GM06990 (cell line): ENCODE measurements around the gene ANKRD16.

Source experiments
- DNase-seq: peaks from one replicate; pipeline ENCODE4 v3.0.0-alpha.2; 2011; ENCODE audit not compliant: insufficient read length; ENCODE audit errors: extremely low read depth
- H3K27me3 ChIP-seq: replicated peaks from 2 replicates; pipeline ENCODE4 v1.6.0; 2011; ENCODE audit warnings: low read length; ENCODE audit not compliant: control insufficient read depth, insufficient read depth
- H3K36me3 ChIP-seq: 2 replicates; pipeline ENCODE4 v1.5.1; 2011; ENCODE audit warnings: low read length; ENCODE audit not compliant: control insufficient read depth, insufficient read depth
- H3K4me3 ChIP-seq: replicated peaks from 2 replicates; pipeline ENCODE4 v1.5.1; 2011; ENCODE audit warnings: low read depth, mild to moderate bottlenecking, control low read depth, low read length
- TF ChIP-seq, protein P1 (sequence below): IDR thresholded peaks from 2 replicates; pipeline ENCODE4 v1.5.1; 2011; ENCODE audit warnings: low read length, control low read depth, mild to moderate bottlenecking, inconsistent platforms; ENCODE audit not compliant: insufficient read depth, poor library complexity, severe bottlenecking

ANKRD16 gene

DNA sequence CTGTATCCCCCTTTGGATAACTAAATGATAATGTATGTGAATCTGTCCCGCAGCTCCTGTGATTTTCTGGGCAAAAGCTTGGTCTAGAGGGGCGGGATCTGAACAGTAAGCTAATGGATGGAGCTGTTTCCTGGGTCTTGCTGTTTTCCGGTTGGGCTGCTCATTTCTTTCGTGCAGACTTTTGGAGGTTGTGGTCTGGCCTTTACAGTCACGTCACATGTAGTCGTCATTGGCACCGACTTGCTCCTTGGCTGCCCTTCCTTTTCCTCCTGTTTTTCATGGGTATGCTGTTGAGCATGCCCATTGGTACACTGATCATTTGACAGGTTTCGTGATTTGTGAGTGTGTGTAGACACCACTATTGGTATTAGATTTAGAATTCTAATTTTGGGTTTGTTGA is 2.3 kb upstream of the ANKRD16 start:
- H3K27me3 ChIP-seq, result no peaks in the 10 kb centered on the region
- no peak overlapping the region for H3K4me3 ChIP-seq
- H3K36me3 ChIP-seq, result peaks cover 6% of the 10 kb centered on the region
- TF ChIP-seq, protein P1, sequence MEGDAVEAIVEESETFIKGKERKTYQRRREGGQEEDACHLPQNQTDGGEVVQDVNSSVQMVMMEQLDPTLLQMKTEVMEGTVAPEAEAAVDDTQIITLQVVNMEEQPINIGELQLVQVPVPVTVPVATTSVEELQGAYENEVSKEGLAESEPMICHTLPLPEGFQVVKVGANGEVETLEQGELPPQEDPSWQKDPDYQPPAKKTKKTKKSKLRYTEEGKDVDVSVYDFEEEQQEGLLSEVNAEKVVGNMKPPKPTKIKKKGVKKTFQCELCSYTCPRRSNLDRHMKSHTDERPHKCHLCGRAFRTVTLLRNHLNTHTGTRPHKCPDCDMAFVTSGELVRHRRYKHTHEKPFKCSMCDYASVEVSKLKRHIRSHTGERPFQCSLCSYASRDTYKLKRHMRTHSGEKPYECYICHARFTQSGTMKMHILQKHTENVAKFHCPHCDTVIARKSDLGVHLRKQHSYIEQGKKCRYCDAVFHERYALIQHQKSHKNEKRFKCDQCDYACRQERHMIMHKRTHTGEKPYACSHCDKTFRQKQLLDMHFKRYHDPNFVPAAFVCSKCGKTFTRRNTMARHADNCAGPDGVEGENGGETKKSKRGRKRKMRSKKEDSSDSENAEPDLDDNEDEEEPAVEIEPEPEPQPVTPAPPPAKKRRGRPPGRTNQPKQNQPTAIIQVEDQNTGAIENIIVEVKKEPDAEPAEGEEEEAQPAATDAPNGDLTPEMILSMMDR, result no peak
- DNase-seq, result no peak

DNA sequence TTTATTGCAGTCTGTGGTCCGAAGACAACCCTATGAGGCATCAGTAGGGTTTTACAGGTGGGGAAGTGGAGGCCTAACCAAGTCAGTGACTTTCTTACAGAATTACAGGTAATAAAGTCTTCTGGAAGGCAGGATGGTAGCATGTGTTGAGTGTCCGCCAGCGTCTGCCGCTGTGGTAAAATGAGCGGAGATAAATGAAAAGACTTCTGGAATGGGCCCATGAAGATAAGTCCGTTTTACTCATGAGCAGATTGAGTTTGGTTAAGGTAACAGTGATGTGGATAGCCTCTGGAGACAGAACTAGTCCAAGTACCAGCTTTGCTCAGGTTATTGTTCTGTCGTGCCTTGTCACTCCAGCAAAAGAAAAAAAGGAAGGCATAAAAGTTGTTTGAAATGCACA is 1.3 kb upstream of the ANKRD16 start:
- Histone ChIP-seq H3K4me3 (peak overlapping the region; percentile 67), H3K27me3 (no peaks in the 10 kb centered on the region), H3K36me3 (peaks cover 6% of the 10 kb centered on the region)
- no peak for DNase-seq
- TF ChIP-seq, protein P1, result no peak

DNA sequence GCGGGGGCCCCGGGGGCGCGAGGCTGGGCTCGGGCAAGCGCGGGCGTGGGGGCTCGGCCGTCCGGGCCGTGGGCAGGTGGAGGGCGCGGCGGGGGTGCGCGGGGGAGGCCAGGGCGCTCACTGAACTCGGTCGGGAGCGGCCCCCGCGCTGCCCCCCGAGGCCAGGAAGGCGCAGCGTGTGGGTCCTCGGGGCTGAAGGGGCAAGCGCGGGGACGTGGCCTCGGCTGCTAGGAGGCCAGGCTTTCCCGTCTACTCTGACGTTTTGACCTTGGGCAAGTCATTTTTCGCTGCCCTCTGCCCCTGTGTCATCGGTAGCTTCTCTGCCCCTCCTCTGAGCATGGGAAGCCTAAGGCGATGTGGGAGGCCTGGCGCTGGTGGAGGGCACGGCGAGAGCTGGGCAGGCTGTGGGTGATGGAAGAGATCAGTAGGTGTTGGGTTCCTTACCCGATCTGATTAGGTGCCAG is 791 bp upstream of the ANKRD16 start:
- TF ChIP-seq, protein P1, result no peak
- Histone ChIP-seq H3K36me3 (peaks cover 6% of the 10 kb centered on the region), H3K27me3 (no peaks in the 10 kb centered on the region), H3K4me3 (peak overlapping the region; percentile 67)
- peak; percentile 43 for DNase-seq

DNA sequence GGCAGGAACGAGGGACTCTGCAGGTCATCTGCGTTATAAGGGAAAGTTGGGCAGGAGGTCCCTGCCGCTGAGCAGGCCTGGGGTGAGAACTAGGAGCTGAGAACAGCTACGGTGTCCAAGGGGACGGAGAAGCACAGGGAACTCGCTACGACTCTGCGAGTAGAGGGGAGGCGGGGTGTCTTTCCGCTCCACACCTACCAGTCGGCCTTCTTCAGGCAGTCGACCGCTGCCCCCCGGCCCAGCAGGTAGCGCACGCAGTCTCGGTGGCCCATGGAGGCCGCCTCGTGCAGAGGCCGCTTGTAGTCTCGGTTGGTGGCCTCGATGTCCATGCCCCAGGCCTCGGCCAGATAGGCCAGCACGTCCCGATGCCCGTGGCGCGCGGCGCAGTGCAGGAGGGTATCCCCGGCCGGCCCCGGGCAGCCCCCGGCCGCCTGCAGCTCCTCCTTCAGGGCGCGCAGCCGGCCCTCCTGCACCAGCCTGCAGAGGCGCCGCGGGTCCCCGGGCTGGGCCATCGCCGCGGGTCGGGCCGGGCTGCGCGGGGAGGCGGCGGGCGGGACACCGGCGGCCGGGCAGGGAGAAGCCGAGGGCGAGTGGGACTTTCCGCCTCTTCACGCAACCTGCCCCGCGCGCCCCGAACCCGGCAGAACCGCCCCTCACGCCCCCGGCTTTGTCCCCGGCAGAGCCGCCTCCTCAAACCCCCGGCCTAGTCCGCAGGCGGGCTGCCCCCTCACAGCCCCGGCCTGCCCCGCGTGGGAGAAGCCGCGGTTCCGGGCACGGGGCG is 660 bp downstream of the ANKRD16 start:
- no peaks in the 10 kb centered on the region for H3K27me3 ChIP-seq
- peak overlapping the region; percentile 82 for H3K4me3 ChIP-seq
- DNase-seq, result peak; percentile 70
- peaks cover 3% of the 10 kb centered on the region for H3K36me3 ChIP-seq
- TF ChIP-seq, protein P1, result no peak

DNA sequence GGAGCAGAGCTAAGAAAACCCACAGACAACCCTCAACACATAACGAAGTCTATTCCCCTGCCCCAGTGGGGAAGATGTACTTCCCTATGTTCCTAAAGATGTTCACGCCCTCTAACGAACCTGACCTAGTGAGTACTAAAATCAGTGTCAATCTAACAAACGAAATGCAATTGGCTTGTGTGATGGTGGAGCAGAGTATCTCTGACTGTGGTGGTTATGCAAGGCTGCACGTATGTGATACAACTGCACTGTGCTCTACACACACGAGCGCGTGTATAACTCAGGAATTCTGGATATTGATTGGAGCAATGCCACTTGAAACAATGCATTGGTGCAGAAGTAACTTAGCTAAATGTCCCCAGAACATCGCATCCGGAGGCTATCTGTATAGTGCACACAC is 1.3 kb downstream of the ANKRD16 start:
- Histone ChIP-seq H3K27me3 (no peaks in the 10 kb centered on the region), H3K4me3 (peak overlapping the region; percentile 82), H3K36me3 (peaks cover 4% of the 10 kb centered on the region)
- no peak for DNase-seq
- TF ChIP-seq, protein P1, result no peak

DNA sequence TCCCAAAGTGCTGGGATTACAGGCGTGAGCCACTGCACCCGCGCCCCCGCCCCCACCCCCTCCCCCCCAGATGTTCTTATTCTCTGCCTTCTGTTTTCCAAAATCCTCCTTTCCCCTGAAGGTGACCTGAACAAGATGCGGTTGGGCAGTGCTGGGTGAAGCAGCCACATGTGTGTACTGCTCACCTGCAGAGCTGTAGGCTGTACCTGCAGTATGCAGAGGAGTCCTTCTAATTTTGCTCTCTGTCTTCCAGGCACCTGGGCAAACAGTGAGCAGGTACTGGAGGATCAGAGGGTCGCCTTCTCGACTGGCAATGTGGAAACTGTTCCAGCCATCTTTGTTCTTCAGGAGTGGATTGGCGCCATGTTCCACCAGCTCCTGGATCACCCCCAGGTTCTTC is 2.1 kb downstream of the ANKRD16 start:
- TF ChIP-seq, protein P1, result no peak
- H3K36me3 ChIP-seq, result peaks cover 5% of the 10 kb centered on the region
- no peak for DNase-seq
- H3K27me3 ChIP-seq, result no peaks in the 10 kb centered on the region
- no peak overlapping the region for H3K4me3 ChIP-seq
